IMR-90 (cell line): ENCODE measurements around the gene TMEM97. TPM values are rescaled to one million over a fixed set of nuclear protein-coding genes. Genes with fewer than 3 reads are reported as not detected.

Source experiments
- ATAC-seq: fragments of 200-7000 bp; cut with Tn5 transposase; 2 replicates; pipeline ENCODE4 v1.9.1; 2020; ENCODE audit warnings: low read depth, mild to moderate bottlenecking, moderate library complexity
- BruUV-seq: library from RNA; stranded (reverse); fragments of 400-500 nt; replicated peaks from 2 replicates; lab custom pipeline; 2021; lab: Mats Ljungman, UMichigan
- CTCF ChIA-PET: fragments of 300-600 bp; formaldehyde crosslinking; extraction: SDS; loops from one replicate; lab custom pipeline; 2021; ENCODE audit warnings: antibody characterized with exemption; lab: Yijun Ruan, JAX
- POLR2A ChIA-PET: fragments of 300-600 bp; sonication (Branson Sonifier 250); formaldehyde crosslinking; loops from one replicate; lab custom pipeline; 2022; ENCODE audit warnings: antibody characterized with exemption; ENCODE audit not compliant: unreplicated experiment; lab: Charles Lee
- DNase-seq: peaks from one replicate; pipeline ENCODE4 v3.0.0; 2013
- H2AFZ ChIP-seq: replicated peaks from 2 replicates; pipeline ENCODE3; 2013; ENCODE audit warnings: low read length, mild to moderate bottlenecking; ENCODE audit not compliant: poor library complexity
- H2AK5ac ChIP-seq: 2 replicates; pipeline ENCODE4 v1.6.1; 2013; ENCODE audit warnings: low read depth, low read length, inconsistent platforms
- H2AK9ac ChIP-seq: replicated peaks from 2 replicates; pipeline ENCODE3; 2013; ENCODE audit warnings: mild to moderate bottlenecking, low read depth, low read length, moderate library complexity; ENCODE audit not compliant: poor library complexity
- H2BK120ac ChIP-seq: 2 replicates; pipeline ENCODE4 v1.6.1; 2013; ENCODE audit warnings: low read depth, low read length, inconsistent platforms
- H2BK15ac ChIP-seq: 3 replicates; pipeline ENCODE4 v1.6.1; 2013; ENCODE audit warnings: low read depth, low read length, inconsistent platforms
- H2BK20ac ChIP-seq: 2 replicates; pipeline ENCODE4 v1.6.1; 2013; ENCODE audit warnings: low read depth, mild to moderate bottlenecking, inconsistent platforms, low read length, moderate library complexity
- H2BK5ac ChIP-seq: 2 replicates; pipeline ENCODE4 v1.6.1; 2013; ENCODE audit warnings: mild to moderate bottlenecking, low read depth, low read length, inconsistent platforms; ENCODE audit not compliant: poor library complexity, severe bottlenecking
- H3K14ac ChIP-seq: replicated peaks from 2 replicates; pipeline ENCODE4 v1.6.1; 2013; ENCODE audit warnings: low read depth, low read length, inconsistent platforms
- H3K18ac ChIP-seq: 2 replicates; pipeline ENCODE4 v1.6.1; 2013; ENCODE audit warnings: low read depth, low read length, control low read depth
- H3K23ac ChIP-seq: 2 replicates; pipeline ENCODE4 v1.6.1; 2013; ENCODE audit warnings: low read depth, low read length, inconsistent platforms
- H3K27ac ChIP-seq: 2 replicates; pipeline ENCODE4 v1.5.1; 2013; ENCODE audit warnings: mild to moderate bottlenecking, control low read depth, low read length; ENCODE audit not compliant: insufficient read depth
- H3K27me3 ChIP-seq: 2 replicates; pipeline ENCODE4 v1.6.1; 2013; ENCODE audit warnings: low read length; ENCODE audit not compliant: control insufficient read depth, insufficient read depth
- H3K36me3 ChIP-seq: 2 replicates; pipeline ENCODE4 v1.6.1; 2013; ENCODE audit warnings: low read length, mixed read lengths; ENCODE audit not compliant: control insufficient read depth, insufficient read depth
- H3K4ac ChIP-seq: 2 replicates; pipeline ENCODE4 v1.6.1; 2013; ENCODE audit warnings: low read depth, low read length, inconsistent platforms
- H3K4me1 ChIP-seq: 2 replicates; pipeline ENCODE4 v1.6.1; 2013; ENCODE audit warnings: low read length, mixed read lengths; ENCODE audit not compliant: control insufficient read depth, insufficient read depth
- H3K4me2 ChIP-seq: 2 replicates; pipeline ENCODE4 v1.6.1; 2013; ENCODE audit warnings: low read depth, mild to moderate bottlenecking, control low read depth, low read length, moderate library complexity
- H3K4me3 ChIP-seq: 2 replicates; pipeline ENCODE4 v1.5.1; 2013; ENCODE audit warnings: low read depth, mild to moderate bottlenecking, control low read depth, low read length, moderate library complexity; ENCODE audit not compliant: insufficient read depth
- H3K56ac ChIP-seq: 2 replicates; pipeline ENCODE4 v1.6.1; 2013; ENCODE audit warnings: low read length, inconsistent platforms; ENCODE audit not compliant: insufficient read depth; ENCODE audit errors: extremely low read depth
- H3K79me1 ChIP-seq, 2 experiments: 2 replicates each; pipeline ENCODE4 v1.6.1; 2013; ENCODE audit warnings: low read length in 2 of 2, inconsistent platforms in 1 of 2, low read depth in 1 of 2
- H3K9ac ChIP-seq: 2 replicates; pipeline ENCODE4 v1.6.1; 2013; ENCODE audit warnings: low read depth, low read length, control low read depth
- H3K9me1 ChIP-seq: 2 replicates; pipeline ENCODE4 v1.6.1; 2013; ENCODE audit warnings: low read length, inconsistent platforms; ENCODE audit not compliant: insufficient read depth
- H3K9me3 ChIP-seq: 2 replicates; pipeline ENCODE4 v1.6.1; 2013; ENCODE audit warnings: low read length; ENCODE audit not compliant: control insufficient read depth, insufficient read depth
- H4K20me1 ChIP-seq: 2 replicates; pipeline ENCODE4 v1.6.1; 2013; ENCODE audit warnings: low read length, inconsistent platforms; ENCODE audit not compliant: insufficient read depth
- H4K5ac ChIP-seq: 2 replicates; pipeline ENCODE4 v1.6.1; 2013; ENCODE audit warnings: mild to moderate bottlenecking, low read depth, low read length, control low read depth
- H4K8ac ChIP-seq, 2 experiments: 2 replicates each; pipeline ENCODE4 v1.6.1; 2013; ENCODE audit warnings: low read depth in 2 of 2, low read length in 2 of 2, control low read depth in 1 of 2, inconsistent platforms in 1 of 2
- H4K91ac ChIP-seq: 2 replicates; pipeline ENCODE4 v1.6.1; 2013; ENCODE audit warnings: low read depth, low read length, inconsistent platforms; ENCODE audit not compliant: insufficient read depth
- BHLHE40 ChIP-seq: fragments of 150-350 bp; IDR thresholded peaks from 2 replicates; pipeline ENCODE4 v1.6.1; 2016; ENCODE audit warnings: mild to moderate bottlenecking, low read depth, low read length
- CEBPB ChIP-seq: IDR thresholded peaks from 2 replicates; pipeline ENCODE4 v1.6.1; 2012; ENCODE audit warnings: low read depth, low read length, improper control_type of control experiment
- CHD1 ChIP-seq: IDR thresholded peaks from 2 replicates; pipeline ENCODE4 v1.6.1; 2012; ENCODE audit warnings: low read depth, low read length, improper control_type of control experiment
- CTCF ChIP-seq: conservative IDR thresholded peaks from 2 replicates; pipeline ENCODE4 v1.5.1; 2012; ENCODE audit warnings: mild to moderate bottlenecking, low read depth, low read length, improper control_type of control experiment
- ELK1 ChIP-seq: fragments of 150-350 bp; IDR thresholded peaks from 2 replicates; pipeline ENCODE4 v1.6.1; 2016; ENCODE audit warnings: low read depth, mild to moderate bottlenecking, low read length, moderate library complexity, borderline replicate concordance
- FOS ChIP-seq: fragments of 150-350 bp; IDR thresholded peaks from 2 replicates; pipeline ENCODE4 v1.6.1; 2016; ENCODE audit warnings: low read depth, low read length
- MAFK ChIP-seq: IDR thresholded peaks from 2 replicates; pipeline ENCODE4 v1.6.1; 2012; ENCODE audit warnings: low read depth, low read length, improper control_type of control experiment
- MAZ ChIP-seq: IDR thresholded peaks from 2 replicates; pipeline ENCODE4 v1.6.1; 2012; ENCODE audit warnings: low read depth, mild to moderate bottlenecking, low read length, improper control_type of control experiment, moderate library complexity, borderline replicate concordance
- MXI1 ChIP-seq: IDR thresholded peaks from 2 replicates; pipeline ENCODE4 v1.6.1; 2012; ENCODE audit warnings: low read depth, mild to moderate bottlenecking, low read length, moderate library complexity, borderline replicate concordance
- NFE2L2 ChIP-seq: fragments of 150-350 bp; IDR thresholded peaks from 2 replicates; pipeline ENCODE4 v1.6.1; 2016; ENCODE audit warnings: low read depth, mild to moderate bottlenecking, low read length
- POLR2A ChIP-seq: IDR thresholded peaks from 2 replicates; pipeline ENCODE4 v1.6.1; 2012; ENCODE audit warnings: mild to moderate bottlenecking, low read depth, low read length
- RAD21 ChIP-seq: IDR thresholded peaks from 2 replicates; pipeline ENCODE4 v1.6.1; 2012; ENCODE audit warnings: low read length, improper control_type of control experiment
- RCOR1 ChIP-seq: IDR thresholded peaks from 2 replicates; pipeline ENCODE4 v1.6.1; 2012; ENCODE audit warnings: mild to moderate bottlenecking, low read length, improper control_type of control experiment; ENCODE audit not compliant: insufficient replicate concordance
- RFX5 ChIP-seq: IDR thresholded peaks from 2 replicates; pipeline ENCODE4 v1.8.0; 2012; ENCODE audit warnings: low read depth, mild to moderate bottlenecking, low read length, moderate library complexity
- SMC3 ChIP-seq: fragments of 150-350 bp; IDR thresholded peaks from 2 replicates; pipeline ENCODE4 v1.6.1; 2016; ENCODE audit warnings: low read depth, mild to moderate bottlenecking, antibody characterized with exemption, low read length, moderate library complexity
- USF2 ChIP-seq: fragments of 150-350 bp; IDR thresholded peaks from 2 replicates; pipeline ENCODE4 v1.6.1; 2017; ENCODE audit warnings: mild to moderate bottlenecking, antibody characterized with exemption, low read length, low read depth
- WGBS, 2 experiments: methylation state at CpG; one replicate each; pipeline versions ENCODE4 v1.1.5 to v1.1.7; 2013; ENCODE audit warnings: missing lambda C conversion rate in 2 of 2; ENCODE audit not compliant: insufficient read length in 1 of 2; ENCODE audit errors: extremely low coverage in 2 of 2; 5-methylcytosine and 5-hydroxymethylcytosine counted together
- dilution Hi-C: fragments of 300-500 bp; cut with HindIII; formaldehyde crosslinking; loops from one replicate; pipeline ENCODE4 v1.14.3; 2018; ENCODE audit warnings: low sequenced_read_pairs; ENCODE audit not compliant: unreplicated experiment
- in situ Hi-C: fragments of 300-500 bp; cut with MboI; formaldehyde crosslinking; loops from 3 replicates; pipeline ENCODE4 v1.14.3; 2019; ENCODE audit warnings: low sequenced_read_pairs, inconsistent platforms, mixed read lengths
- intact Hi-C: fragments of 100-400 bp; cut with micrococcal nuclease; formaldehyde crosslinking; loops from 2 replicates; pipeline ENCODE4 v1.10.0; 2022
- polyA plus RNA-seq, 3 experiments: library from polyadenylated mRNA; depleted of rRNA; stranded (reverse); fragments of >200 nt; gene quantifications; 2 replicates each; pipeline ENCODE4 v1.2.3, GENCODE V29; 2012; ENCODE audit warnings: low replicate concordance in 1 of 3
- total RNA-seq: library from RNA; depleted of rRNA; stranded (reverse); fragments of >200 nt; gene quantifications from 2 replicates; pipeline ENCODE4 v1.2.3, GENCODE V29; 2012

TMEM97 gene
- total and polyA plus RNA-seq, 2 of the 4 experiments (the other 2 are of a cell fraction), result 12.3 to 21.3 TPM

GRCh38 chr17:28344435-28344901, 25.5 kb downstream of the TMEM97 start:
- no TSS peak for BruUV-seq
- intact Hi-C loops, result no loop called here
- no peak overlapping the region for H3K4me3 ChIP-seq
- peaks cover 21 to 80% of the 10 kb centered on the region in 2 experiments for H3K79me1 ChIP-seq
- TF ChIP-seq CTCF, result no peak
- no peak for TF ChIP-seq MXI1
- no peak for TF ChIP-seq RAD21
- no peak for TF ChIP-seq ELK1
- TF ChIP-seq RFX5, result no peak
- no peak for TF ChIP-seq SMC3
- no peak for TF ChIP-seq RCOR1
- TF ChIP-seq MAFK, result no peak
- TF ChIP-seq CEBPB, result no peak
- TF ChIP-seq NFE2L2, result no peak
- no peak for TF ChIP-seq USF2
- no peak for TF ChIP-seq FOS
- TF ChIP-seq CHD1, result no peak
- no peak for TF ChIP-seq POLR2A
- no peak for TF ChIP-seq BHLHE40
- no peak for TF ChIP-seq MAZ
- ATAC-seq, result no peak
- H3K27ac ChIP-seq, result no peak overlapping the region
- no peak overlapping the region for H3K56ac ChIP-seq
- H2BK5ac ChIP-seq, result no peak overlapping the region
- H3K4me1 ChIP-seq, result peaks cover 16% of the 10 kb centered on the region
- no peak overlapping the region for H3K18ac ChIP-seq
- H3K4me2 ChIP-seq, result no peak overlapping the region
- dilution Hi-C loops, result no loop called here
- no peak overlapping the region for H3K4ac ChIP-seq
- H2AFZ ChIP-seq, result no peak overlapping the region
- POLR2A ChIA-PET, result no interaction called here
- H2AK9ac ChIP-seq, result no peak overlapping the region
- H3K14ac ChIP-seq, result no peak overlapping the region
- H3K9me3 ChIP-seq, result no peaks in the 10 kb centered on the region
- 96% methylated on average over 9 of the region's 19 CpGs; no CpG with 5 or more reads in 1 of the 2 experiments for WGBS, 2 experiments
- no peak overlapping the region for H2BK20ac ChIP-seq
- CTCF ChIA-PET, result no interaction called here
- H3K9ac ChIP-seq, result no peak overlapping the region
- H2BK15ac ChIP-seq, result no peak overlapping the region
- no peak overlapping the region for H4K5ac ChIP-seq
- no peak overlapping the region for H4K91ac ChIP-seq
- in situ Hi-C loops, result loop anchor here (25.0 kb wide), 1 partner anchor 807 kb away; no protein-coding TSS in a partner anchor
- H3K9me1 ChIP-seq, result peaks cover 12% of the 10 kb centered on the region; the same call in 1 of the 2 replicates
- peaks cover 82% of the 10 kb centered on the region for H3K36me3 ChIP-seq
- no peak overlapping the region for H2AK5ac ChIP-seq
- peaks cover 19% of the 10 kb centered on the region for H4K20me1 ChIP-seq
- H3K23ac ChIP-seq, result no peak overlapping the region
- no peak for DNase-seq
- no peaks in the 10 kb centered on the region for H3K27me3 ChIP-seq
- no peak overlapping the region for H2BK120ac ChIP-seq
- H4K8ac ChIP-seq, result no peak overlapping the region
